Right lung (tissue), 5 donors: ENCODE measurements around the gene TREX2. TPM values are rescaled to one million over a fixed set of nuclear protein-coding genes. Genes with fewer than 3 reads are reported as not detected.

Experiments used
- DNase-seq, 2 donors: peaks; one replicate each; pipeline ENCODE4 v3.0.0-alpha.2; 2013
- polyA plus RNA-seq, 5 donors: library from polyadenylated mRNA; unstranded; fragments of 120-200 nt; gene quantifications; one replicate each; pipeline versions ENCODE4 v1.2.1 to v1.2.3, GENCODE V29; 2013; ENCODE audit warnings: inconsistent platforms in 1 of 5, low replicate concordance in 1 of 5; ENCODE audit not compliant: insufficient read length in 5 of 5, insufficient read depth in 1 of 5

Gene TREX2
- polyA plus RNA-seq, 5 donors: 0.35 to 1.2 (median 0.76) TPM

DNA sequence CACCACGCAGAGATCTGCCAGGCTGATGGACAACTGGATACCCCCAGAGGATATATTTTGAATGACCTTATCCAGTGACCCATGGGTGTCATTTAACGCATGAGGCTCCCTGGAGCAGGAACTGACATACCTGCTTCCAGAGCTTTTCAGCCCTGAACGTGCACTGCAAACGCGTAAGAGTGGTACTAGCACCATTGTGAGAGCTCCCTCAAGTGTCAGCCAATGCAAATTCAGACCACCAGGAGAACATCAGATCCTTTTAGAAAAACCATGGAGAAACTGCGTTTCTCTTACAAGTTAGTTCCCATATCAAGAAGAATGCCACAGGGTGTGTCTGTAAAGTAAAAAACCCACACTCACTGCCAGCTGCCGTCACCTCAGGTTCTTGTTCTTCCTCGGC is 7.3 kb downstream of the TREX2 start:
- DNase-seq: no peak

DNA sequence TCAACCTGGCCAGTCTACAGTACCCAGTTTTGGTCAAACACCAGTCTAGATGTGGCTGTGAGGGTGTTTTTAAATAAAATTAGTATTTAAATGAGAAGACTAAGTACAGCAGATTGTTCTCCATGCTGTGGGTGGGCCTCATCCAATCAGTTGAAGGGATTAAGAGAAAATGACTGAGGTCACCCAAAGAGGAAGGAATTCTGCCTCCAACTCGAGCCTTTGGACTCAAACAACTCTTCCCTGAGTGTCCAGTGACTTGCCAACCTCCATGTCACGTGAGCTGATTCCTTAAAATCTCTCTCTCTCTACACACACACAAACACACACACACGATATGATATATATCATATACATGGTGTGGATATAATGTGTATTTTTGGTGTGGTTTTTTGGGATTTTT is 10.0 kb downstream of the TREX2 start:
- no peak for DNase-seq

GRCh38 chrX:153434801-153435200 is 11.1 kb downstream of the TREX2 start:
- DNase-seq: no peak

GRCh38 chrX:153433781-153434285 is 12.0 kb downstream of the TREX2 start:
- no peak for DNase-seq

- DNase-seq: no peak
Observed at GRCh38 chrX:153433161-153433680, 12.6 kb downstream of the TREX2 start.

DNA sequence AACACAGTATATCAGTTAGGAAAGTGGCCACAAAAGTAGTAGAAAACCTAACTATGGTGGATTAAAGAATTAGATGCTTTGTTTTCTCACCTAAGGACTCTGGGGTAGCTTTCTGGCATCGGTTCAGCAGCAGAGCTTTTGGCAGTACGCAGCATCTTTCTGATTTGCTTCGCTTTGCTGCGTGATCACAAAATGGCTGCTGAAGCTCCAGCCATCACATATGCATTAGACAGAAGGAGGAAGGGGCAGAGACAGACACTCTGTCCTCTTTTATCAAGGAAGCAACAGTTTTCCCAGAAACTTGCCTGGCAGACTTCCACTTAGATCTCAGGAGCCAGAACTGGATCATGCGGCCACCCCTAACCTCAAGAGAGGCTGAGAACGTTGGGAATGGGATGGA is 15.1 kb downstream of the TREX2 start:
- no peak for DNase-seq

GRCh38 chrX:153426204-153426603 is 19.7 kb downstream of the TREX2 start:
- DNase-seq: no peak

GRCh38 chrX:153423652-153424051 is 22.2 kb downstream of the TREX2 start:
- peak; percentile 47 to 53 for DNase-seq

- DNase-seq: no peak
Observed at GRCh38 chrX:153421856-153422255, 24.0 kb downstream of the TREX2 start.

GRCh38 chrX:153420851-153421599 is 24.8 kb downstream of the TREX2 start:
- DNase-seq: no peak

- no peak for DNase-seq
Observed at GRCh38 chrX:153417637-153418036, 28.2 kb downstream of the TREX2 start.

GRCh38 chrX:153416781-153417450 is 28.9 kb downstream of the TREX2 start:
- no peak for DNase-seq

- no peak for DNase-seq
Observed at GRCh38 chrX:153414856-153415510, 30.9 kb downstream of the TREX2 start.

DNA sequence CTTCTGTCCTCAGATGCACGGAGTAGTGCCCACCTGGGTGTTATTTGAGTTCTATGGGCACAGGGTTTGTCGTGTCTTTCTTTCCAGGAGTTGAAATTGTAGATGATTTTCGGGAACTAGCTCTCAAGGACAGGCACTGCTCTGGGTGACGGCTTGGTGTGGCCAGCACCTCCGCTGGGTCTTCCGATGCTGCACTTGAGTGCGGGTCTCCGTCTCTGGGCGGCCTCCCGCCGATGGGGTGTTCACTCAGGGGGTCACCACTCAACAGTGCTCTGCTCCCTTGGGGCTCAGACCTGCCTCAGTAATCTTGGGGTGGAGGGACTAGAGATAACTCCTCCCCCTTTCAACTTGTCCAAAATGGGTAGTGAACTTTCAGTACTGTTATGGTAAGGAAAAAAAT is 32.1 kb downstream of the TREX2 start:
- DNase-seq: no peak

DNA sequence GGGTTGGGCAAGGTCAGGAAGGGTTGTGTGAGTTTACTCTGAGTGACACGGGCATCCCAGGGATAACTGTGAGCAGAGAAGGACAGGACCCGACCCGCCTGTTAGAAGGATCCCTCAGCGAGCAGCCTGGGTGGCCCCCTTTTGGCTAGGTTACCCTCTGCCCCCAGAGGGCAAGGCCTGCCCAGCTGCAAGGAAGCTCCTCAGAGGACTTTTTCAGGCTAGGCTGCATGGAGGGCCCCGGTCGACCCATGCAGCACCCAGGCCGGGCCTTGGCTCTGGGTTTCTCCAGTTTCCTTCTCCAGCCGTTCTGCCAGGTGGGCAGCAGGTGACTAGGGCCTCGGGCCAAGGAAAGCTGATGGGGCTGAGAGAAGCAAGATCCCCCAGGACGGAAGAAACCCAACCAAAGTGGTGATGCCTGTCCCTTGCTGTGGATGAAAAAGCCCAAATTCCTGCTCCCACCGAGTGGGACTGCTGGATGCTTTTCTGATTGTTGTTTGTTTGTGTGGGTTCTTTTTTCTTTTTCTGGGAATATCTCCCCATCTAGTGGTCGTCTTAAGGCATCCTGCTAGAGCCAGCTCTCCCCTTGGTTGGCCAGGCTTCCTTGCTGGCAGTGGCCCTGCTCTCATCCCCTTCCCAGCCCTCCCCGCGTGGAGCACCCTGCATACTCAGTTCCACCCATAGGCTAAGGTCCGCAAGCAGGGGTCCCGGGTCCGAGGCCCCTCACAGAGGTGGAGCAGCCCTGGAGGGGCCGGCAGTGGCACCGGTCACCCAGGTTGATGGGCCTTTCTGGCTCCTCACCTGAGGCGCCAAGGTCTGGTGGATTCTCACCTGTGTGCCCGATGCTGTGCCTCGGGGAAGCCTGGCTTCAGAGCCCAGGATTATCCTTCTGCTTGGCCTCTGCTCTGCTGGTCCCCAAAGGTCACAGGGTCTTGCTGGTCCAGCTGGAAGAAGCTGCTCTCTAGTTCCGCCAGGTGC is 32.8 kb downstream of the TREX2 start:
- DNase-seq: no peak

GRCh38 chrX:153411988-153412574 is 33.8 kb downstream of the TREX2 start:
- DNase-seq: no peak

DNA sequence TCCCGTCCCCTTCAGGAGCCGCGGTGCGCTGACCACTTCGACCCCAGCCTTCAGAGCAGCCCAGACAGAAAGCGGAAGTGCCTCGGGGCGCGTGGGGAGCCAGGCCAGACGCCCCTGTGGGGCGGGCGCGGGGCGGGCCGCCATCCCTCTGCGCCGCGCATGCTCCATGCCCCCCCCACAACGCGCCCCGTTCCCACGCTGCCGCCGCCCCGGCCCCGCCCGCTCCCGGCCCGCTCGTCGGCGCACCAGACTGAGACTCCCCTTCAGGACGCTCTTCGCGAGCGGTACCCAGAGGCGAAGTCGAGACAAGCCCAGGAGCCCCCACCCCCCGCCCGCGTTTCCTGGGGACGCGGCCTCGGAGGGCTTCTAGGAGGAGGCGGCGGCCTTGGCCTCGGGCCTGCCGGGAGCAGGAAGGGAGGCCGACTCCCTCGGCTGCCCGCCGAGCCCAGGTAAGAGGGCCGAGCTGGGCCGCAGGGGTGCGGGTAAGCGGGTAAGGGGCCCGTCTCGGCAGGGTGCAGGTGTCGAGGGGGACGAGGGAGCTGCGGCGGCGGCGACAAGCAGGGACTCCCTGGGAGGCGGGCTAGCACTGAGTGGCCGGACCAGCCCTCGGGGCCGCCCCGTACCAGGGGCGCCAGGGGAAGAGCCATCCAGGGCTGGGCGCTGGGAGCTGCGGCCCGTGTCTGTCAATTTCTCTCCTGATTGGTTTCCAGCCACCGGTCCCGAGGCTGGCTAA is 34.4 kb downstream of the TREX2 start, which contains the start of gene ZFP92:
Gene ZFP92 (plus strand): TSS at position 218 of the 733 bp plus-strand sequence. CDS start 6,851 bp downstream, outside the sequence.
- DNase-seq: no peak

DNA sequence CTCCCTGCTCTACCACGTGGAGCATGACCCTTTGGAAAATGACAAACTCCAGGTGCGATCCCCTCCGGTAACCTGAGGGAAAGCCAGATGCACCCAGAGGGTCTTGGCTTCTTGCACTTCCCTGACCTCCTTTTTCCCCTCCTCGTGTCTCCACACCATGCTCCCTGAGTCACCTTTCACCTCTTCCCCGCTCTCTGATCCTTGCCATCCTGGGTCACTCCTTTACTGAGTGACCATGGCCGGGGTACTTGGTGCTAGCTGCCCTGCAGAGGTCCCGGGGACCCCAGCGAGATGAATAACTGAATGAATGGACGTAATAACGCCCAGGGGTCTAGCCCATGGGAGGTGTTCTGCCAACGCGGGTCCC is 35.0 kb downstream of the TREX2 start:
- no peak for DNase-seq

- DNase-seq: no peak
Observed at GRCh38 chrX:153410373-153410772, 35.5 kb downstream of the TREX2 start.
